Superior temporal gyrus (tissue), 1 donor: Measurements from ENCODE around the gene APOL1.
"Not testable (repeated sequence)": the region's sequence is repeated elsewhere in the genome, so short reads cannot be mapped to it uniquely, and the experiment has no call there.

Experiments
- DNase-seq: peaks from one replicate; pipeline ENCODE4 v3.0.0-alpha.2; 2016; ENCODE audit errors: extremely low spot score

Gene APOL1

DNA sequence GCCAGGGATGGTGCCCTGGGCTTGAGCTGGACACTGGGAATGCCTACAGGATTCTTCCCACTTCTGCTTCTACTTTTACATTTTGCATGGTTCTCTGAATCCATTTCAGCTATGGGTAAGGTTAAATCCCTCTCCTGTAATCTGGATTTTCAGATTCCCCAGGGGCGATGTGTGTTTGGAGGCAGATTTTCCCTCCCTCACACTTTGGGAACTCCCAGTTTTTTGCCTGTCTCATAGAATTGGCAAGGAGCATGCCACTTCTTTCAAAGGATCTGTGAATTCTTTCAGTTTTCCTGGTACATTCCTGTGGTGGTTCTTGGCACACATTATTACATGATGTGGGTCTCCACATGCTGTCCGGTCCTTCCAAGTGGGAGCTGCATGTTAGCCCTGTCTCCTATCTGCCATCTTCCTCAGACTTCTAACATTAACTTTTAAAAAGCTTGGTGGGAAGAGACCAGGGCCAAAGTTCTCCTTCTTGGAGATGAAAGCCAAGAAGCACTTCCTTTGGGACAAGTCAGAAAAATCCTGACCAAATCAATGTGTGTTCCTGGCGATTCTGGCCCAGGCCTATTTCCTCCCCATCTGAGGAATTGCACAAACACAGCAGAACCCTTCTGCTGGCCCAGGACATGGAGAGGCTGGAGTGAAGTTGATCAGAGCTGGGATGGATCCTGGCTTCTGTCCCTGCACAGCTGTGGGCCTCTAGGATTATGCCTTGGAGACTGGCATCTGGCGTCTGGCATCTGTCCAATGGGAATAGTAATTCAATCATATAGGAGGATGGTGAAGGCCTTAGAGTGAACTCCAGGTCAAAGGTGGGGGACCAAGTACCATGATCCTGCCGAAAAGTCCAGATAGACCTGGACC is 8.2 kb upstream of the APOL1 start:
- DNase-seq = no peak

GRCh38 chr22:36245805-36246356 is 7.1 kb upstream of the APOL1 start:
- DNase-seq = no peak

GRCh38 chr22:36246718-36247117 is 6.2 kb upstream of the APOL1 start:
- no peak for DNase-seq

GRCh38 chr22:36247955-36248354 is 5.0 kb upstream of the APOL1 start:
- DNase-seq = no peak

GRCh38 chr22:36249160-36249559 is 3.8 kb upstream of the APOL1 start:
- DNase-seq = no peak

DNA sequence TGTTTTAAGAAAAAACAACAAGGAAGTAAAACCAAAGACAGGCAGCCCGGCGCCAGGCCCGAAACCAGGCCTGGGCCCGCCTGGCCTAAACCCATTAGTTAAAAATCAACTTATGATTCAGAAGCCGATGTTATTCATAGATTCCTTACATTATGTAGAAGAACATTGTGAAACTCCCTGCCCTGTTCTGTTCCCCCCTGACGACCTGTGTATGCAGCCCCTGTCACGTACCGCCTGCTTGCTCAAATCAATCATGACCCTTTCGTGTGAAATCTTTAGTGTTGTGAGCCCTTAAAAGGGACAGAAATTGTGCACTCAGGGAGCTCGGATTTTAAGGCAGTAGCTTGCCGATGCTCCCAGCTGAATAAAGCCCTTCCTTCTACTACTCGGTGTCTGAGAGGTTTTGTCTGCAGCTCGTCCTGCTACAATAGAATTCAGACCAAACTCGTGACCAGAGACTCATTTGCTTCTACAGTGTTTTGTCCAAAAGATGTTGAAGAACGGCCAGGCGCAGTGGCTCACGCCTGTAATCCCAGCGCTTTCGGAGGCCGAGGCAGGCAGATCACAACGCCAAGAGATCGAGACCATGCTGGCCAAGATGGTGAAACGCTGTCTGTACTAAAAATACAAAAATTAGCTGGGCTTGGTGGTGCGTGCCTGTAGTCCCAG is 2.5 kb upstream of the APOL1 start:
- DNase-seq = peak; percentile 50

- DNase-seq = not testable (repeated sequence)
These were observed 839 bp upstream of the APOL1 start for GRCh38 chr22:36251979-36252608.

GRCh38 chr22:36253523-36254490 is 874 bp downstream of the APOL1 start:
- no peak for DNase-seq

DNA sequence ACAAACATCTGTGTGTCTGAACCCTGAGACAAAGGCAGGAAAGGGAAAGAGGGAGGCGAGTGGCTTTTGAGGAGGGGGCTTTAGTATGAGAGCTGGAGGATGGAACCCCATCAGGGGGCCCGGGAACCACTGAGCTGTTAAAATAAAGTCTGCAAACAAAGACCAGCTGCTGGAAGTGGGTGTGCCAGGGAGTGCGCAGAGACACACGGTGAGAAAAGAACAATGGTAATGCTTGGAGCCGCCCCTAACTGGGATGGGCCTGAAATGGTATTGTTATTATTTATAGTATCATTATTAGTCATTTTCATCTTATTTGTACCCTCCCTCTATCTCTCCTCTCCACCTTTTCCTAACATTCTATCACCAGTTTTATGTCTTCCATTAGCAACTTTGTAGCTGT is 2.6 kb downstream of the APOL1 start:
- DNase-seq = not testable (repeated sequence)

DNA sequence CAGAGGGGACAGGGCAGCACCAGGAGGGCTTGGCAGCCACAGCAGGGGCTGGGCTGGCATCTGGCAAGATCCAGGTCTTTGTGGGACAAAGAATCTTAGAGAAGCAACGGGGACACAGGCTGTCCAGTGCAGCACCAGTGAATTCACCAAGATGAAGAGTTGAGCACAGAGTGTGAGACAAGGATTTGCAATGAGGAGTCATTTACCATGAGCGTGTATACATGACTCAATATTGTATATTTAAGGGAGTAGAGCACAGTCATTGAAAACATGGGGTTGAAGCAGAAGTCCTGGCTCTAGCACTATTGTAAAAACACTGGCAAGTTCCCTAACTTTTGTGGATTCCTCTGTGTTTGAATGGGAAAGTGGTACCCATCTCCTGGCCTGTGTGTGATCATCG is 3.5 kb downstream of the APOL1 start:
- DNase-seq = no peak

GRCh38 chr22:36257308-36257707 is 4.4 kb downstream of the APOL1 start:
- DNase-seq = no peak

DNA sequence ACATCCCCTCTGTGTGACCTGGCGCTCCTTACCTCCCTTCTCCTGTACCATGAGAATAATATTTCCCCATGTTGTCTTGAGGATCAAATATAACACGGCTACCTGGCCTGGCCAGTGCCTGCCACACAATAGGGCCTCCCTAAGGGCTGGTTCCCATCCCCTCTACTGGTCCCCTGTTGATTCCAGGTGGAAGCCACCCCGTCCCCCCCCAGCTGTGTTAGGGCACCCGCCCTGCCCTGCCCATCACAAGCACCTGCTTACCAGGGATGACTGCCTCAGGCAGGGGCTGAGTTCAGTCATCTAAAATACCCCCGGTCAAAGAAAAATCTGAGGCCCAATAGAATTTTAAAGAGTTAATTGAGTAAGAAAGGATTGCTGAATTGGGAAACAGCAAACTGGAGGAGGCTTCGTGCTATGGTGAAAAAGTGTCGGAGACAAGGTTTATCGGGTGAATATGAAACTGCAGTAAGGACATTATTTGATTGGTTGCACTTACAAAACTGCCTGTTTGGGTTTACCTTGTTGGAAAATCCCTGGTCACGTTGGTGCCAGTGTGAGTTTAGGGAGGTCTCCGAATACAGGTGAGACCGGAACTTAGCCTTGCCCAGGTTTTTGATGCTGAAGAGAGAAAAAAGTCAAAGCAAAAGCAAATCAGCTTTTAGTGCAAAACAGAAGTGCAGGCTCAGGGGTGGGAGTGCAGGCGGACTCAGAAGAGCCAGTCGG is 5.2 kb downstream of the APOL1 start:
- no peak for DNase-seq

DNA sequence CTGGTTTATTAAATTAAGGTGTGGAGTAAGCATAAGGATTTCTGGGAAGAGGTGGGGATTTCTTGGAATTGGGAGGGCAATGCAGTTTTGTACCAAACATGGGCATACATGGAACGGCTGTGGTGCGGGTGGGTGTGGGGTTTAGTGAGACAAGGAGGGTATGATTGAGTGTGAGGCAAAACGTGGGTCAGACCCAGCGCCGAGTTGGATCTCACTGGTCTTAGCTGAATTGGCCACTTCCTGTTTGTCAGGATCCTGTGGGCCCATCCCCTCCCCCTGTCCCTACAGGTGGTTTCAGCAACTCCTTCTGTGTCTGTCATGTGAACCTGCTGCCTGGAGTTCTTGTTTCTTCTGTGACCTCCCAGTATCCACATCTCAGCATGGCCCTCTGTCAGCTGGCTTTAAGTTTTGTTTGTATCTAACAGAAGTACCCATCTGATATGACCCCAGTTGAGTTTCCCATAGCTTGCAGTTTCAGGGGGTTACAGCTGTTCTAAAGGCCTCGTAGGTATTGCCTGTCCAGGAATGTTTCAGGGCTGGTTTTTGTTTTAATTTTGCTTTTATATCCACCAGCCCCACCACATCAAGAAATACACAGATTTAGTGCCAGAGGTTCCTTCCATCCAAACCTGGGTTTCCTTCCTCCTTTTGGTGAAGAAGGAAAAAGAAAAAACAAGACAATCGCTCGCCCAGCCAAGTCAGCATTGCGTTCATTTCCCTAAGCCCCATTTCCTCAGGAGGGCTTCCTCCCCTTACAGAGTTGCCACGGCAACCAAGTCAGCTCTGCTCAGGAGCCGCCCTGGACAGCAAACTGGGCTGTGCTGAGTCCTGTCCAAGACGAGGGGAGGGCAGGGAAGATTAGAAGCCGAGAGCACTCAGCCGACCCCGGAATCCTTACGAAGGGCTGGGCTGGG is 6.0 kb downstream of the APOL1 start:
- DNase-seq = no peak

- no peak for DNase-seq
These were observed 6.8 kb downstream of the APOL1 start for GRCh38 chr22:36259615-36260300.

GRCh38 chr22:36261675-36262074 is 8.7 kb downstream of the APOL1 start:
- DNase-seq = not testable (repeated sequence)

GRCh38 chr22:36262307-36262706 is 9.4 kb downstream of the APOL1 start:
- DNase-seq = not testable (repeated sequence)

GRCh38 chr22:36263216-36263673 is 10.3 kb downstream of the APOL1 start:
- DNase-seq = peak; percentile 57

GRCh38 chr22:36263886-36264664 is 11.1 kb downstream of the APOL1 start:
- DNase-seq = not testable (repeated sequence)
